HG02973 (cell line): Measurements from ENCODE around the gene RFT1.
A peak's percentile ranks its signal among the peaks of the same experiment; 100 is the strongest.

ENCODE experiments used
- ATAC-seq: cut with Tn5 transposase; IDR thresholded peaks from one replicate; pipeline ENCODE4 v1.9.1; 2021; ENCODE audit warnings: moderate library complexity; ENCODE audit not compliant: unreplicated experiment

RFT1 gene

DNA sequence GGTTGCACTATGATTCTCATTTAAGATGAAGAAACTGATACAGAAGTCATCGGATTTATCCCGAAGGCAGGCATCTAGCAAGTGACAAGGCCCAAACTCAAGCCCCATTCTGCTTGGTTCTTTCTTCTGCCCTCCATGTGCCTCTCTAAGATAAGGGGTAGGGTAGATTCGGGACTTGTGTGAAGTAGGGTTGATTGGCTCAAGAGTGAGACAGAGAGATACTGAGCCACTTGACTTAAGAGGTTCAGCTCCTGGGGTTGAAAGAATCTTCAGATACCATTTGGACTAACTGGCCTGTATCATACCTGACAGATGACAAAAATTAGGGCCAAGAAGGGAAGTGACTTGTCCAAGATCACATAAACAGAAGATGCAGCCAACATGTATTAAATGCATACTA is 891 bp downstream of the RFT1 start:
- ATAC-seq = no peak

DNA sequence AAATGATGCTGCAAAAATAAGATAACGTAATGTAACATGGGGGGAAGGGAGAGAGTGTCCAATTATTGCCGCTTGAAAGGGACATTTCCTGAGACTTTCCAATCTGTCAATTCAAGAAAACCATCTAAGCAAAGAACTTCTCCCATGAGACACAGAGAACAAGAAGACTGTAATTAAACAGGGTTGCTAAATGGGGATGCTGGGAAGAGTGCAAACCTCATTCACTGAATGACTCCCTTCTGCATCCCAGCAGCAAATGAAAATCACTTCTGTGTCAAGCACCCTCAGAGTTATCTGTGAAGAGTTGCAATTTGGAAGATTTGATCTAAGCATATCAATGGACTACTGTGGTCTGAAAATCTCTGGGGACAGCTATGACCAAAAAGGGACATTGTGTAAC is 3.6 kb downstream of the RFT1 start:
- ATAC-seq = no peak

DNA sequence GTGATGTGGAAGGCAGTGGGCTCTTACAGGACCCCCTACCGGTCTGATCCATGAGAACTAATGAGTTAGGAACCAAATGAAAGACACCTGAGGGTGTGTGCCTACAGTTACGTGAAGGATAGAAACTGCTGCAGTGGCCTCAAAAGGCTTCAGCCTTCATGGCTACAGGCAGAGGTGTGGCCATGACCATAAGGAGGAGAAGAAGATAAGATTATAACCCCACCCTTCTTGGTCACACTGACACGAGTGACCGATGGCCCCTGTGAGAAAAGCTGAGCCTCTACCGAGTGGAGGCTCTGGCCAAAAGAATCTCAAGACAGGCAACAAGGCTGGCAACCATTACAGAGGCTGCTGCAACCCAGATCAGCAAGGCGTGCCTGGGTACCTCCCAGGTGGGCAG is 6.3 kb downstream of the RFT1 start:
- ATAC-seq = no peak

DNA sequence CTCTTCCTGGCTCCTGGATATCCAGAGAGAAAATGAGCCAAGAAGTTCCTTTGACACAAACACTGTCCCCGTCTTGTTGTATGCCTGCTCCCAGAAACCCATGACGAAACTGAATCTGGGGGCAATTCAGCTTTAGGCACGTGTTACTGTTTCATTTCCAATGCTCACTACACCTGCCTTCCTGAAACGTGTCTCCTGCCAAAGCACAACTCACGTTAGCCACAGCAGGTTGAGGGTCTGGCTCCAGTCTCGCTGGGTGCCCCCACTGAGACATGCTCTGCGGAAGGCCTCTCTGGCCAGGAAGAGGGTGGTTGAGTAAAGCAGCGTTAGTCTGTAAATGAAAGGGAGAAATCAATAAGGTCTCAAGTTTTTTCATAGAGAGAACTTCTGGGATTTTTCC is 6.7 kb downstream of the RFT1 start:
- no peak for ATAC-seq

DNA sequence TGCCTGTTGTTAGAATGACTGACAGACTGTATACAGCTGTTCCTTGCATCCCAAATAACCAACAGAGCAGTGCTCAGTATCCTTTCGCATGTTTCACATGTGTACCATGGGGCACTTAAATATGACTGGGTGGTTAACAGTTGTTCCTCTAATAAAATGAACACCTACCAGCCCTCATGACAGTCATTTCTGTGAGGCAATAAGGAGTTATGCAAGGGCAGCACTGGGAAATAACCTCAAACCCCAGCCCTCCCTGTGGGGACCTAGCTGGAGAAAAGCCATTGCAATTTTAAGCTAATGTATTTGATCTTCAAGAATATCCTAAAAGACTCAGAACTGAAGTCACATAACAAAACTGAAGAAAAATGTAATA is 7.3 kb downstream of the RFT1 start:
- no peak for ATAC-seq

DNA sequence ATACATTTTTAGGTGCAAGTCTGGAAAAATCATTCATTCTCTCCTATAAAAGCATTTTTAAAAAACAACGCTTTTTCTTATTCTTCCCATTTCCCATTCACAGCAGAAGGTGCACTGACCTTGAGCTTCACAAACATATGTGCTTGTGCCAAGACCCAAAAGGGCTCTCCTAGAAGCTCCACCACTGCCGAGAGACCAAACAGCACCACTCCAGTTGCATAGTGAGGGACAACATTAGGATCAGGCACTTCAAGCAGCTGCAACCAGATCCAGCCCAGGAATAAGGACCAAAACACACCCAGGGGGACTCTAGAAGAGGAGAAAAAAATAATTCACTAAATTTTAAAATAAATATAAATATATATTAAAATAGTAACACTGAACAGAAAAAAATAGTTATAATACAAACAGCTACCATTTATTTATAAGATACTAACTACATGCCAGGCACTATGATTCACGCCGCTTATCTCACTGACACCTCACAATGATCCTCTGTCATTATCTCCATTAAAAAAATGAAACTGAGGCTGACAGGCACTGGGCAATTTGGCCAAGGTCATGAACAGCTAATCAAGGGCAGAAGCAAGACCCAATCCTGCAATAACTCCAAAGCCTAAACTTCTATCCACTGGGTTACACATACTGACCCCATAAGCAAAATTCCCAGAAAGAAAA is 7.8 kb downstream of the RFT1 start:
- no peak for ATAC-seq

DNA sequence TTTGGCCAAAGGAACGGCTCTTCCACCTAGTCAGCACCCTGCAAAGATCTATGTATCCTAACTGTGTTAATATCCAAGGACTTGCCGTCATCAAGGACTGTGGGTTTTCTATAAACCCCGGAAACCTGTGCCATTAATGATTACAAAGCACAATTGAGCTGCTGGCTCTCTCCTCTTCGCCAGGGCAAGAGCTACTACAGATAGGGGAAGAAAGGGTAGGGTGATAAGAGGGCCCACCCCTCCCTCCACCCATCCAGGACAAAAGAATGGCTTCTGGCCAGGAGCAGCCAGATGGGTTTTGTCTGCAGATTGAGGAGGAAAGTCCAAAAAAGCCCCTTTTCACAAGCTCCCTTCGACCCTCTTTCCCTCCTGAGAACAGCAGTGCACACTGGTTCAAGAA is 9.9 kb downstream of the RFT1 start:
- ATAC-seq = no peak

DNA sequence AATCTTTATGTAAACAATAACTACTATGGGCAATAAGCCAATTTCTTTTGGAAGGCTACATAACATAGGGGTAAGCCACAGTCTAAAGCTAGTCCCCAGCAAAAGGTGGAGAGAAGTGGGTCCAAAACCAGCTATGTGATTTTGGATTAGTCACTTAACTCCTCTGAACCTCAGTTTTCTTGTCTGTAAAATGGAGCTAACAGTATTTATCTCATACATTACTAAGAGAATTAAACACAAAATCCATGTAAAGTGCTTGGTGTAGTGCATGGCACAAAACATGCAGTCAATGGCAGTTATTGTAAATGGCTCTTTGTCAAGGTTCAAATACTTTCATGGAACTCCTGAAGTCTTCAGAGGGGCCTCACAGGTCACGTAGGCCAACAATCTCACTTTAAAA is 13.3 kb downstream of the RFT1 start:
- ATAC-seq = no peak

DNA sequence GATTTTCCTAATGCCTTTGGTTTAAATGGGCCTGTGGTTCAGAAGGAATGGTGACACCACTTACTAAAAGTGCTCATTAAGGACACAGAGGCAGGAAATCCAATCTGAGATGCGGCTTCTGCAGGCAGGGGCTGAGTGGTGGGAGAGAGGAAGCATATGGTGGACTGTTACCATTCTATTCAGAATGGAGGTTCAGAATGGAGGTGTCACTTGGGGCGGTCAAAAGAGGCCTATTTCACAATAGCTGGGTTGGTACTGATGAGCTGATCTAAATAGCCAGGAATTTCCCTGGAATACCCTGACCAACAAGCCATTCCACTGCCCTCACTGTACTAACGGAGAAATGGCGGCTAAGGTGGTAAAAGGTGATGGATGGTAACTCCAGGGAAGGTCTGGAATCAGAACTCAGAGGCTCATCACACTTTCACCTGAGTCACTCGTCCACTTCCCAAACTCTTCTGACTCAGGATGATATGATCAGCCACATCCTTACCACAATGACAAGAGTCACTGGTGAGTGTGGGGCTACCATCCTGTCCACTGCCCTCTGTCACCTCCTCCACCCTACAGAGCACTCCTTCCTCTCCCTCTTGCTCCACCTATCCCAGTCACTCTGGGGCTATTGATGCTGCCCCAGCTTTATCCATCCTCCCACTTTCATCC is 15.7 kb downstream of the RFT1 start:
- no peak for ATAC-seq

DNA sequence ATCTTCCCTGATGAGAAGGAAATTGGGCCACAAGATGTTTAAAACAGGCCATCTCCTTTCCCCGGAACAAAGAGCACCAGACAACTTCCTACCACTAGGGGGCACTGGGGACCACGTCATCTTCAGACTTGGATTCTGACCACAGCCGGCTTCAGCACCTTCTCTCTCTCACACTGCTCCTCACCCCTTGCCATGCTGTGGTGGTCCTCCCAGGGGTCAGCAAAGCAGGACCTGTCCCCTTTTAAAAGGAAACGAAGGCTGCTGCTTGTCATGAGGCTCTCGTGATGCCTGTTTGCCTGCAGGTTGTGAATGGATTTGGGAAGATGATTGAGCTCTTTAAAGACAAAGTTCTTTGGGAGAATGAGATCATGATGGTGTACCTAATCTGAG is 16.2 kb downstream of the RFT1 start:
- ATAC-seq = peak; percentile 65

DNA sequence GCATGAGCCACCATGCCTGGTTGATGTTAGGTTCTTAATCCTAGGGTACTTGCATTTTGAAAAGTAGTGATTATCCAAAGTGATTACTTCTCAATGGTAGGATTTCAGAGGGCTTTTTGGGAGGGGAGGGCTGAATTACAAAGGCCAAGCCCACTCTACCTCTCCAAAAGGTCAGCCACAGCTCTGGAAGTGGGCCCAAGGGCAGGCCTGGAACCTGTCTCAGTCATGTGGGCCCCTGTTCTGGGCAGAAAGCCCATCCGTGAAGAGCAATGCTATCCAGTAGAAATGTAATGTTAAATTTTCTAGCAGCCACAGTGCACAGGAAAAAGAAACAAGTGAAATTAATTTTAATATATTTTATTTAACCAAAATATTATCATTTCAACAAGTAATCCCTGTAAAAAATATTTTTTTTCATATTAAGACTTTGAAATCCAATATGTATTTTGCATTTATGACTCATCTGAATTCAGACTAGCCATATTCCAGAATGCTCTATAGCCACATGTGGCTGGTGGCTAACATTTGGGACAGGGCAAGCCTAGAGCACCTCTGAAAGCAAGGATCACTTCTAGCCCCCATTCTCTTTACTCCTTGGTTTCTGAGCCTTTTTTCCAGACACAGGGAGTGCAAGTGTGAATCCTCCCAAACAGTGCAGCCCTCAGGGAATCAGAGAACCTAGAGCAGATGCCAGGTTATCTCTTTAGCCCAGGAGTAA is 16.8 kb downstream of the RFT1 start:
- ATAC-seq = no peak

DNA sequence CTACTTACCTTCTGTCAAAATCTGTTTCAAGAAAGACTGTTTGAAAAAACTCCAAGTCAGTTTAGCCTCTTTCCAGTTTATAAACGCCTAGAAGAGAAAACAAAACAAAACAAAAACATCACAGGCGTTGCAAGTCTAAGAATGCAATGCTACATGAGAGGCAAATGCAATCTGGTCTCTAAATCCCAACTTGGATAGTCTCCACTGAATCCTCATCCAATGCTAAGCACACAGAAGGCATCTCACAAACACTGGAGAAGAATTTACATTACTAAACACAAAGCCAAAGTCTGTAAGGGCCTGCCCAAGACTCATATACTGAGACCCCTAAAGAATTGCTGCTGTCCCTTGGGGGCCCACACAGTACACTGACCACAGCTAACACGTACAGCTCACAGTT is 18.4 kb downstream of the RFT1 start:
- no peak for ATAC-seq

DNA sequence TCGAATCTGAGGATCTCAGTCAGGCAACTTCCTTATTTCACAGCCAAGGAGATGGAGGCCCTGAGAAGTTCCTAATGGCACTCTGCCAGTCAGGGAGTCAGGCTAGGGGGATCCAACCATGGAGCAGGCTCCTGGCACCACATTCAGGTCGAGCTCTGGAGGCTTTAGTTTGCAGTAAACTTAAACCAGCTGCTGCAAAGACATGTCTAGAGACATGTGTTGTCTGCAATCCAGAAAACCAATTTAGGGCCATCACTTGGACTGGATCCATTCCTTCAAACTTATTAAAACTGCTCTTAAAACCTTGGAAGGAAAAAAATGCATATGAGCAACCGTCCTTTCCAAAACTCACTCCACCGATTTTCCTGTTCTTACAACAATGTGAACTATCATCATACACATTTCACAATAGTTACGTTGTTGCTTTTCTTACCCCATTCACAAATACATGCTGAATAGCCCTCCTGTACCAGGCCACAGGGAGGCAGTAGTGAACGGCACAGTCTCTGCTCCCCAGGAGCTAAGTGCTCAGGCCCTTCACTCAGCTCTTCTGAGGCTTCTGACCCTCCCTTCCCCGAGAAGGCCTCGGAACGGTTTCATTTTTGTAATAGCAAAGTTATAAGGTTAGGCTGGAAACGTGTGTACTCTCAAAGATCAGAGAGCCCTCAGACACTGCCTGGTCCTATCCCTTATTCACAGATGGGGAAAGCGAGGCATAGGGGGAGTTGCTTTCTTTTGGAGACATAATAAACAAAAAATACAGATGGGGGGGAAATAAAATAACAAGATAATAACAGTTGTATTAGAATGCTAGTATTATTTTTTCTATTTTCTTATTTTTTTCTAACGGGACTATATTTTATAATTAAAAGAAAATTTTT is 20.1 kb downstream of the RFT1 start:
- no peak for ATAC-seq

DNA sequence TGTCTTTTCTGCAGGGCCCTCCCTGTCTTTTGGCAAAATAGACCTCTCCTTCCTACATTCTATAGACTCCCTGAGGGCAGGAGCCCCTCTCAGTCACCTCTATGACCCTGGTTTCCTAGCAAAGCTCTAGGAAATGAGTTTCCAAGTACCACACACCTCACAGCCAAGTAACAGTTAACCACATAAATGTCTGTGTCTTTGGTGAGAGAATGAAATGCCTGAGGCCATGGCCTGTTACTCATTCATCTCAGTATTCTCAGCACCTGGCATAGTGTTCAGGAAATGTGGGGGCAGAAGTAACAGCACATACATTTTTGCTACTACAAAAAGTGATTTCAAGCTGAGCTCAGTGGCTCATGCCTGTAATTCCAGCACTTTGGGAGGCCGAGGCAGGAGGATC is 21.0 kb downstream of the RFT1 start:
- ATAC-seq = no peak

DNA sequence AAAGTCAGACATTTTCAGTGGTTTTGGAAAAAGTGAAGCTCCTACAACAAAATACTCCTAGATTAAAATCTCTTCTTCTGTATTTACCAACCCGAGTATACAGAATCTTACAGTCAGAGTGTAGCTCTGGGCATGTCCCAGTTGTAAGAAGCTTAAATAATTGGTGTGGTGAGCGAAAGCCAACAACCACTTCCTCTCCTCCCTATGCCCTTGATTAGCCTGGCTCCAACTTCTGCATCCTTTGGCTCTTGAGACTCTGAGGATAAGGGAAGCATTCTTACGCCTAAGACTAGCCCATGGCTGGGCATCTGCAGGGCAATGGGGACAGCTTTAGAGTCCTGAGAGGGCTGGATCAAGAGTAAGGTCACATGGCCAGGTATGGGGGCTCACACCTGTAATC is 25.5 kb downstream of the RFT1 start:
- ATAC-seq = no peak

DNA sequence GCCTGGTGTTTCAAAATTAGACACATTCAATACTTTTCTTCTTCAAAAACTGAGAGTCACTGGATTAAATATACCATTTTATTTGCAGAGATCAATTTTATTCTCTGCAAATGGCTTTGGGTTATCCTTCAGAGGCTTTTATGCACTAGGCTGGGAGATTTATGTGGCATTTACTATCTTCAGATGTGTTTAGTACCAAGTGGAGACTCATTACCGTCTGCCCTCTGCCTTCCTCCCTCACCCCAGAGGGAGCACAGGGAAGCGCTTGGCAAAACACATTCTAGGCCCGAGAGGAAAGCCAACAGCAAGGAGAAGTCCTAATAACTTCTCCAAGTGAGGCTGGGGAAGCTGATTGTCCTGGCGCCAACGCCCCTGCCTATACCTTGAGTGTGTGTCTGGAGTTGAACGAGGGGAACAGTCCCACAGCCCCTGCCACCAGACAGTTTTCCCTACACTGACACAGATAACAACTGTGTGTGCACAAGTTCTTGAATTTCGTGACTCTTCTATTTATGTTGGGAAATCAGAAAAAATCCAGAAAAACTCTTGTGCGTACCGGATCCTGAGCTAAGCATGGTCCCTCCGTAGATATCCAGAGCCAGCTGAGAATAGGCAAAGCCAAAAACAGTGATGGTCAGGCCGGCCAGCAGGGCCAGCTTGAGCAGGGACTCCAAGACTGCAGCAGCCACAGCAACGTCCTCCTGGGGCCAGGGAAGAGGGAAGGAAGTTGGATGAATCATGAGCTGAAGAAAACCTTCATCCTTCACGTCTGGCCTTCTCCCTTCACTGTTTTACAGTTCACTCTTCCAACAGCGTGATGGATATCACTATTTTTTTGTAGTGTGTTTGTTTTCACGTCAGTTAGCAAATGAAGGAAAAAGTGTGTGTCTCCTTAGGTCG is 26.6 kb downstream of the RFT1 start:
- ATAC-seq = no peak

DNA sequence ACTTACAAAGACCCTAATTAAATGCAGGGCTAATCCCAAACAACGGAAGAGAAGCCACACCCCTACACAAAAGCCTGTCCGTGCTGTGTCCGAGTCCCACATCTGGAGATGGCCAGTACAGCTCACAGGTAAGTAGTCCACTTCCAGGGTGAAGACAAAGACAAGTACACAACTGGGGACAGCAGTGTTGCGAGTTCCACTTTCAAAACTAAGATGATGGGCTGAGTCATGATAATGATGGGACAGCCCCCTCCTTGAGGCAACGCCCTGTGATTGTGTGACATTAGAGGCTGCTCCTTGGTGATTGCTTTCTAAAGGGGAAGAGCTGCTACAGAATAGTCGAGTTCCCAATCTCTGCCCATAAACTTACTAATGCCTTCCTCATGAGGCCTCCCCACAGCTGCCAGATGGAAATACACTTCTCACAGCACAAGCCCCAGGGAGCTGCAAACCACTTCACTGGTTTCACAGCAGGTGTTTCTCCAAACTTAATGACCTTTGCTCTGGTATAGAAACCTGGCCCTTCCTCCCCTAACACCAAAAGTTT is 27.6 kb downstream of the RFT1 start:
- ATAC-seq = peak; percentile 78

DNA sequence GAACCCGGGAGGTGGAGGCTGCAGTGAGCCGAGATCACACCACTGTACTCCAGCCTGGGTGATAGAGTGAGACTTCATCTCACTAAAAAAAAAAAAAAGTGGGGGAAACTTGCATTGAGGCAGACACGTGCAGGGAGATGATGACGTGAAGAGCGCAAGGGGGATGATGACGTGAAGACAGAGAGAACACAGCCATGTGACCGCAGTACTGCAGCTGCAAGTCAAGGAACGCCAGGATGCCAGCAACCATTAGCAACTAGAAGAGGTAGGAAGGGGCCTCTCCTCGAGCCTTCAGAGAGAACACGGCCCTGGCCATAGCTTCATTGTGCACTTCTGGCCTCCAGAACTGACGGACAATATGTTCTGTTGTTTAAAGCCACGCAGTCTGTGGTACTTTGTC is 28.3 kb downstream of the RFT1 start:
- no peak for ATAC-seq

DNA sequence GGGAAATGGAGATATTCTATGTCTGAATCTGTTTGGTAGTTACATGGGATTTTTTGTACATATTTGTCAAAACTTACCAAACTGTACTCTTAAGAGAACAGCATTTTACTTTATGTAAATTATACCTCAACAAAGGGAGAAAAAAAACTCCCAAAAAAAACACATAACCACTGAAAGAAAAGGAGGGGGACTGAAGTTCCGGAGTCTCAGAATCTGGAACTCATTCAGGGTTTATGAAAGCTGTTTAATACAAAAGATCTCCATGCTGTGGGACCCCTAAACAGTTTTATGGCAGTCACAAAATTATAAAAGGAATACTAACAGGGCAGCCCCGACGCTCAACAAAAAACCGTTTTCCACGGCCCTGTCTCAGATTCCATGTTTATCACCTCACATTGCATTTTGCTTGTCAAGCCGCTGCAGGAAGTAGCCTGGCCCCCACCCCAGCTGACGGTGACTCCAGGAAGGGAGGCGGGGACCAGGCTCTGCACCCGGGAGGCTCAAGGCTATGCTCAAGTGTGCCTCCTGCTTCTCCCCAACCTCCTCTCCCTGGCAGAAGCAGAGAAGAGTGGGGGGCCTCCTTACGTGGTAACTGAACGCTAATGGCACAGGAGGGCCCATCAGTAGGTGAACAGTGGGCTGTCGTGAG is 29.3 kb downstream of the RFT1 start:
- no peak for ATAC-seq

DNA sequence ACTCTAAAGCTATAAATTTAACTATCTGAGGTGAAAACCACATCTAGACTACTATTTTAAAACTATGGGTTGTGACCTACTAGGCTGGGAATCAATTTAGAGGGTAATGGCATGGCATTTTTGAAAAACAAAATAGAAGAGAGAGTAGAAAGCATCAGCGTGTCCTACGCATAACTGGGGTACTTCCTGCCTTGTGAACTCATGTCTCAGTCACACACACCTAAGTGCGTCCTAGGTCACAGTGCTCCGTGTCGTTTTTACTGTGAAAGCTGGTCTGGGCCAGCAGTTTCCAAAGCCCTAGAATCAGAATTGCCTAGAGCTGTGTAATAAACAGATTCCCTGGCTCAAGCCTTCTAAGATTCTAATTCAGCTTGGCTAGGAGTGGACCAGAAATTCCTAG is 32.3 kb downstream of the RFT1 start:
- ATAC-seq = no peak
